Mesothelial cell of epicardium (in vitro differentiated cells): ENCODE measurements around the gene DDX1. TPM values are rescaled to one million over a fixed set of nuclear protein-coding genes. Genes with fewer than 3 reads are reported as not detected.
A peak's percentile ranks its signal among the peaks of the same experiment; 100 is the strongest.

Experiments
- DNase-seq, 2 experiments: peaks; one replicate each; pipeline ENCODE4 v3.0.0; 2021; ENCODE audit warnings: low spot score in 2 of 2; ENCODE audit not compliant: unreplicated experiment in 2 of 2
- H3K27ac Mint-ChIP-seq: 2 replicates; pipeline ENCODE4 v1.8.0; 2021; ENCODE audit warnings: mixed read lengths
- H3K27me3 Mint-ChIP-seq: 2 replicates; pipeline ENCODE4 v1.8.0; 2021; ENCODE audit warnings: low read depth, mixed read lengths
- H3K36me3 Mint-ChIP-seq: 2 replicates; pipeline ENCODE4 v1.8.0; 2021; ENCODE audit warnings: mixed read lengths
- H3K4me1 Mint-ChIP-seq: 2 replicates; pipeline ENCODE4 v1.8.0; 2021; ENCODE audit warnings: mixed read lengths
- H3K4me3 Mint-ChIP-seq: 2 replicates; pipeline ENCODE4 v1.8.0; 2021; ENCODE audit warnings: mild to moderate bottlenecking, moderate library complexity, mixed read lengths
- H3K9me3 Mint-ChIP-seq: 2 replicates; pipeline ENCODE4 v1.8.0; 2021; ENCODE audit warnings: mixed read lengths
- CTCF ChIP-seq: fragments of 200-600 bp; sonication (generic); IDR thresholded peaks from one replicate; pipeline ENCODE4 v1.5.0; 2021; ENCODE audit warnings: antibody characterized with exemption; ENCODE audit not compliant: unreplicated experiment
- total RNA-seq: library from RNA; stranded (reverse); gene quantifications from 3 replicates; pipeline ENCODE4 v1.2.1, GENCODE V29; 2021

Gene DDX1
- total RNA-seq, 1 donor from 2014 or later = 88.9 TPM

DNA sequence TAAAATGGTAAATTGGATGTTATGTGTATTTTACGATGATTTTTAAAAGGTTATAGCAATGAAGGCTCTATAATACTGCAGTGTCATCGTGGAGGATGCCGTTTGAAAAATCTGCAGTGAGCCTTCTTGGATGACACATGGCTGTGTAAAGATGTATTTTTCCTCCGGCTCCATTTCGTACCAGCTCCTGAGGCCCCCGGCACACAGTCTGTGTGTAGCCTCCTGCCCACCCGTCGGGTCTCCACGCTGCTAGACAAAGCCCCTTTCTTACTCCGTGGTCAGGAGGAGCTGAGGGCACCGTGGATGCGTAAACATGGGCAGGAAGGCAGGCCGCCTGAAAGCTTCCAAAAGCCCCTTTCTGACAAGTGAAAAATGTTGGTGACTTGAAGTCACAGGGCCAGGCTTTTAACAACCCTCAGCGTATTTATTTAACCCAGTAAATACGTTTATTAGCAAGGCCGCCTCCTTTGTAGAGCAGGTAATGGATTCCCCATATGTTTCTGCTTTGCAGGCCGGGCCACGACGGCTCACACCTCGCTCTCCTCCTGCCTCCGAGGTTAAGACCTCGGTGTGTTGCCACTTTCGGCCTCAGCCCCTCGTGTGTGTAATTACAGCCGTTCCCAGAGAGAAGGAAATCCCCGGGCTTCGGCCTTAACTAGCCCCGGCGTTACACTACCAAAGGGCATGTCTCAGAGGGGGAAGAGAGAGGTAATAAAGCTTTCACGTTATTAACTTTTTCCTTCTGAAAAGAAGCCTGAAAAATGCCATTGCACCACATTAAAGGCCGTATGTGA is 72.8 kb downstream of the DDX1 start:
- Mint-ChIP-seq H3K36me3 (peaks cover 3% of the 10 kb centered on the region), H3K4me1 (peaks cover 45% of the 10 kb centered on the region), H3K27me3 (no peaks in the 10 kb centered on the region), H3K4me3 (no peak overlapping the region), H3K9me3 (peaks cover 5% of the 10 kb centered on the region), H3K27ac (peak overlapping the region; percentile 87)
- no peak for DNase-seq
- TF ChIP-seq CTCF = no peak

- no peak for TF ChIP-seq CTCF
- no peak overlapping the region for H3K4me3 Mint-ChIP-seq
- H3K36me3 Mint-ChIP-seq = peaks cover 3% of the 10 kb centered on the region
- H3K4me1 Mint-ChIP-seq = peaks cover 45% of the 10 kb centered on the region
- H3K27me3 Mint-ChIP-seq = no peaks in the 10 kb centered on the region
- H3K9me3 Mint-ChIP-seq = peaks cover 5% of the 10 kb centered on the region
- no peak for DNase-seq
- peak overlapping the region; percentile 15 for H3K27ac Mint-ChIP-seq
Observed at GRCh38 chr2:15665067-15665942, 73.6 kb downstream of the DDX1 start.

DNA sequence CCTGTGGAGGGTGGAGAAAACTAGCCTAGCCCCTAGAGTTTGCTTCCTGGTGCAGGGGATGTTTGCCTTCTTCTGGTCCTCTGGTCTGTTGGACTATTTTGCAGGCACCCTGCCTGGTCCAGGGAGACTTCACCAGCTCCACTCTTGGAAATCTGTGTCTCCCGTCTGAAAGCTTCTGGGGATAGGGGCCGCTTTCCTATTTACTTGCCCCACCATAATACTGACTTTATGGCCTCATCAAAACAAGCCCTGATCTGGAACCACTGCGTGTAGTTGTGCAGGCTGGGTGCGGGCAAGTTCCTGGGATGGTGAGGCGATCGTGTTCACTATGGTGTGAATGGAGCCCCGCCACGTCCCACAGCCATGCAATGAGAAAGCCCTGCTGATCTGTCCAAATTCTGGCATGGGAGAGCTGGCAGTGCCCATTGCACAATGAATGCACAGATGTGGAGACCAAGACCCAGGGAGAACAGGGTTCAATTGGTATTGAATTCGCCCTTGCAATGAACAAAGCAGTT is 74.3 kb downstream of the DDX1 start:
- H3K4me1 Mint-ChIP-seq = peaks cover 45% of the 10 kb centered on the region
- H3K4me3 Mint-ChIP-seq = no peak overlapping the region
- H3K27ac Mint-ChIP-seq = no peak overlapping the region
- TF ChIP-seq CTCF = no peak
- DNase-seq = no peak
- H3K27me3 Mint-ChIP-seq = no peaks in the 10 kb centered on the region
- peaks cover 3% of the 10 kb centered on the region for H3K36me3 Mint-ChIP-seq
- H3K9me3 Mint-ChIP-seq = peaks cover 5% of the 10 kb centered on the region

DNA sequence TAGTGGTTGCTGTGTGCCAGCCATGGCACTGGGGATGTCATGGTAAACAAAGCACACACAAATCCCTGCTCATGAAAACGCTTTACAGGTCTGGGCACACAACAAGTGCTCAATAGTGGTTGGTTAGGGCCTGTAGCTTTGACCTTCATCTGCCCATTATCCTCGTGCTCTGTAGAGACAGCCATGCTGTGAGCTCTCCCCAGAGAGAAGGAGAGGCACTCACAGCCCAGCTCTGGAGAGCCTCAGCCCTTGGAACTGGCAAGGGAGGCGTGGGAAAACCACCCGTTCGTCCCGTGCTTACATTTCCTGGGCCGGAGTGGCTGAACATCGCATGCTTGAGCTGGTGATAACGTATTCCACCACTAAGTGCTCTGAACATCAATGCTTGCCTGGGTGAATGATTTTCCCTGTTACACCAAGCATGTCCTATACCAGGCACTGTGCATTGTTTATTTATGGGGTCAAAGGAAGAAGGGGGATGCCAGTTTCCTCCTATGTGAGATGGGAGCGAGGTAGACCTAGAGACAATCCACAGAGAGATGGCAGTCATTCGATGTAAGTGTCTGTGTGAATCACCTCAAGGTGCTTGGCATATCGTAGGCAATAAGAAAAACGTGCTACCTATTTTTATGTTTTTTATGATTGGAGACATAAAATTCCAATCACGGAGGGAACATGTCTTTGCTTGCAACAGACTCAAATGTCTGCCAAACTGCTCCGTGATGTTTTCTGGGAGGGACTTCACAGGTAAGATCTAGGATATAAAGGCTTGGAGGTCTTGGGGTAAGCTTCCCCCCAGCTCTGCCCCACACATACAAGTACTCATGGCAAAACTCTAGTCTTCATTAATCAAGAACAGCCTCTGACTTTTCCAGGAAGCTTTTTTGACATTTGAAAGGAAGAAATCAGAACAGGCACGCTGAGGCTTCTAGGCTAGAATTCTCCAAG is 75.5 kb downstream of the DDX1 start:
- H3K4me3 Mint-ChIP-seq = no peak overlapping the region
- H3K36me3 Mint-ChIP-seq = peaks cover 3% of the 10 kb centered on the region
- H3K4me1 Mint-ChIP-seq = peaks cover 38% of the 10 kb centered on the region
- peak overlapping the region; percentile 88 for H3K27ac Mint-ChIP-seq
- no peak for DNase-seq
- TF ChIP-seq CTCF = no peak
- peaks cover 5% of the 10 kb centered on the region for H3K9me3 Mint-ChIP-seq
- no peaks in the 10 kb centered on the region for H3K27me3 Mint-ChIP-seq
